CD14-positive monocyte (primary cell): ENCODE data around the gene F13A1. TPM values are rescaled to one million over a fixed set of nuclear protein-coding genes. Genes with fewer than 3 reads are reported as not detected.

Experiments
- DNase-seq, 3 donors: peaks; one replicate each; pipeline ENCODE4 v3.0.0-alpha.2; 2011 to 2022
- H2AFZ ChIP-seq: 2 replicates; pipeline ENCODE4 v1.6.0; 2012; ENCODE audit warnings: mild to moderate bottlenecking, low read depth, low read length, inconsistent platforms; ENCODE audit not compliant: insufficient read depth, poor library complexity, severe bottlenecking
- H3K27ac ChIP-seq, 2 donors: 1 replicate in 1 of 2; 2 replicates in 1 of 2; pipeline ENCODE4 v1.5.1; 2012 to 2013; ENCODE audit warnings: low read length in 2 of 2, control low read depth in 1 of 2, inconsistent platforms in 1 of 2, low read depth in 1 of 2, mild to moderate bottlenecking in 1 of 2
- H3K27me3 ChIP-seq, 2 donors: one replicate each; pipeline versions ENCODE4 v1.6.0 to v1.6.1; 2011 to 2013; ENCODE audit warnings: low read length in 2 of 2; ENCODE audit not compliant: control insufficient read depth in 2 of 2, insufficient read depth in 2 of 2
- H3K36me3 ChIP-seq, 2 donors: replicated peaks in 1 of 2; 1 replicate in 1 of 2; 2 replicates in 1 of 2; pipeline versions ENCODE4 v1.5.1 to v1.6.1; 2012 to 2013; ENCODE audit warnings: low read length in 2 of 2, control low read depth in 1 of 2, inconsistent platforms in 1 of 2, mild to moderate bottlenecking in 1 of 2; ENCODE audit not compliant: insufficient read depth in 2 of 2, control insufficient read depth in 1 of 2
- H3K4me1 ChIP-seq, 2 donors: 1 replicate in 1 of 2; 2 replicates in 1 of 2; pipeline versions ENCODE4 v1.5.1 to v1.6.1; 2012 to 2013; ENCODE audit warnings: low read length in 2 of 2, control low read depth in 1 of 2, inconsistent platforms in 1 of 2, mild to moderate bottlenecking in 1 of 2, moderate library complexity in 1 of 2; ENCODE audit not compliant: insufficient read depth in 2 of 2, control insufficient read depth in 1 of 2
- H3K4me2 ChIP-seq: replicated peaks from 2 replicates; pipeline ENCODE3; 2012; ENCODE audit warnings: low read length, moderate library complexity, mild to moderate bottlenecking; ENCODE audit not compliant: poor library complexity, severe bottlenecking; ENCODE audit errors: extremely low read depth
- H3K4me3 ChIP-seq, 3 experiments: fragments of 200-600 bp in 1 of 3; sonication (generic) in 1 of 3; replicated peaks in 1 of 3; 1 replicate in 2 of 3; 2 replicates in 1 of 3; pipeline ENCODE4 v1.5.1; 2011 to 2013; ENCODE audit warnings: low read length in 3 of 3, mild to moderate bottlenecking in 3 of 3, control low read depth in 2 of 3, low read depth in 2 of 3, inconsistent platforms in 1 of 3, moderate library complexity in 1 of 3
- H3K79me2 ChIP-seq: 2 replicates; pipeline ENCODE4 v1.6.0; 2012; ENCODE audit warnings: mild to moderate bottlenecking, control low read depth, inconsistent platforms, low read length, moderate library complexity; ENCODE audit not compliant: insufficient read depth
- H3K9ac ChIP-seq: 2 replicates; pipeline ENCODE4 v1.6.0; 2017; ENCODE audit warnings: low read length, mild to moderate bottlenecking; ENCODE audit not compliant: insufficient read depth, poor library complexity, severe bottlenecking
- H3K9me3 ChIP-seq, 2 donors: replicated peaks in 1 of 2; 1 replicate in 1 of 2; 2 replicates in 1 of 2; pipeline versions ENCODE4 v1.5.1 to v1.6.1; 2012 to 2013; ENCODE audit warnings: low read length in 2 of 2, control low read depth in 1 of 2; ENCODE audit not compliant: control insufficient read depth in 1 of 2, insufficient read depth in 1 of 2
- H4K20me1 ChIP-seq: 2 replicates; pipeline ENCODE4 v1.6.0; 2012; ENCODE audit warnings: mild to moderate bottlenecking, low read length, control low read depth, moderate library complexity; ENCODE audit not compliant: insufficient read depth
- H3K27ac Mint-ChIP-seq, 7 donors: one replicate each; pipeline ENCODE4 v1.8.0; 2020; ENCODE audit warnings: mild to moderate bottlenecking in 7 of 7, mixed read lengths in 7 of 7, moderate library complexity in 6 of 7, inconsistent platforms in 2 of 7
- H3K27me3 Mint-ChIP-seq, 3 donors: one replicate each; pipeline ENCODE4 v1.8.0; 2021 to 2022; ENCODE audit warnings: low read depth in 3 of 3, mild to moderate bottlenecking in 3 of 3, mixed read lengths in 3 of 3, moderate library complexity in 3 of 3, inconsistent platforms in 1 of 3
- H3K36me3 Mint-ChIP-seq, 2 donors: one replicate each; pipeline ENCODE4 v1.8.0; 2020; ENCODE audit warnings: mixed read lengths in 2 of 2, inconsistent platforms in 1 of 2, mild to moderate bottlenecking in 1 of 2
- H3K4me1 Mint-ChIP-seq: one replicate; pipeline ENCODE4 v1.8.0; 2020; ENCODE audit warnings: mild to moderate bottlenecking, mixed read lengths
- H3K4me3 Mint-ChIP-seq, 2 donors: one replicate each; pipeline ENCODE4 v1.8.0; 2020; ENCODE audit warnings: mild to moderate bottlenecking in 2 of 2, mixed read lengths in 2 of 2, moderate library complexity in 1 of 2
- H3K9me3 Mint-ChIP-seq, 7 donors: one replicate each; pipeline ENCODE4 v1.8.0; 2020 to 2022; ENCODE audit warnings: mixed read lengths in 7 of 7, mild to moderate bottlenecking in 6 of 7, moderate library complexity in 6 of 7, inconsistent platforms in 2 of 7
- CTCF ChIP-seq: fragments of 200-600 bp; IDR thresholded peaks from one replicate; pipeline ENCODE4 v1.8.0; 2022; ENCODE audit warnings: antibody characterized with exemption, mild to moderate bottlenecking
- WGBS: methylation state at CpG from one replicate; pipeline ENCODE4 v1.1.5; 2013; ENCODE audit warnings: missing lambda C conversion rate; ENCODE audit not compliant: insufficient coverage; 5-methylcytosine and 5-hydroxymethylcytosine counted together
- intact Hi-C, 2 donors: fragments of 100-400 bp; cut with micrococcal nuclease; formaldehyde crosslinking; loops; one replicate each; pipeline versions ENCODE4 v1.15.0 to v1.15.1; 2023
- polyA minus RNA-seq: library from RNA; depleted of rRNA, polyadenylated mRNA; stranded (reverse); fragments of >200 nt; gene quantifications from 2 replicates; pipeline ENCODE4 v1.2.3, GENCODE V29; 2012
- polyA plus RNA-seq, 3 donors: library from polyadenylated mRNA; depleted of rRNA in 1 of 3; unstranded in 2 of 3; stranded (reverse) in 1 of 3; fragments of 300-500 nt in 2 of 3; fragments of >200 nt in 1 of 3; fragmentation: Illumina TruSeq in 2 of 3; gene quantifications; 1 replicate in 2 of 3; 2 replicates in 1 of 3; pipeline ENCODE4 v1.2.3, GENCODE V29; 2012 to 2021
- total RNA-seq, 12 experiments: library from RNA in 1 of 12; stranded (reverse) in 1 of 12; fragments of 120-200 nt in 1 of 12; gene quantifications; one replicate each; pipeline ENCODE4 v1.2.4 and lab custom pipeline; 2013 to 2026; ENCODE audit warnings: mixed read lengths in 6 of 12, inconsistent platforms in 1 of 12

Gene F13A1
- total RNA-seq (2013) = 89.9 TPM
- polyA plus RNA-seq = 100 to 1,000 TPM in 2 of 3 donors, 10 to 100 TPM in 1; 49.0 to 136 (median 105) TPM
- polyA minus RNA-seq = 43.8 and 46.6 TPM in 2 replicates
- 12.2 to 259 (median 164) reads per million in 11 experiments for total RNA-seq (lab: John Stamatoyannopoulos, UW)

- peaks cover 44 to 51% of the 10 kb centered on the region in 2 donors for H3K4me1 ChIP-seq
- Mint-ChIP-seq H3K27ac (peak within 1 kb of the TSS in 5 of 7 donors; percentile 50 to 85 (median 77)), H3K36me3 (peaks cover 6 to 9% of the 10 kb centered on the region in 2 donors), H3K4me1 (peaks cover 49% of the 10 kb centered on the region), H3K9me3 (peaks cover 0 to 4% (median 0%) of the 10 kb centered on the region in 7 donors), H3K4me3 (peak within 1 kb of the TSS; percentile 79 to 94), H3K27me3 (peaks cover 4 to 7% (median 6%) of the 10 kb centered on the region in 3 donors)
- no peak for TF ChIP-seq CTCF
- H3K9ac ChIP-seq = peak within 1 kb of the TSS; percentile 55
- peak; percentile 30 to 54 (median 39) for DNase-seq
- peak within 1 kb of the TSS; percentile 50 to 90 (median 50) for H3K4me3 ChIP-seq
- H2AFZ ChIP-seq = peak within 1 kb of the TSS; percentile 80
- no peaks in the 10 kb centered on the region for H3K27me3 ChIP-seq
- peak within 1 kb of the TSS in 1 of 2 donors; percentile 61 for H3K27ac ChIP-seq
- peak within 1 kb of the TSS; percentile 95 for H3K4me2 ChIP-seq
- no peaks in the 10 kb centered on the region for H4K20me1 ChIP-seq
- 3% methylated on average over 32 of the region's 39 CpGs for WGBS
- peaks cover 42% of the 10 kb centered on the region for H3K79me2 ChIP-seq
- H3K9me3 ChIP-seq = no peaks in the 10 kb centered on the region
- peaks cover 0 to 7% of the 10 kb centered on the region in 2 donors for H3K36me3 ChIP-seq
- intact Hi-C loops = no loop called here
Measured at GRCh38 chr6:6319952-6320811, at the start of gene F13A1. TSS of gene F13A1 (minus strand) at chr6:6320662. CDS start at chr6:6318664, 1,998 bp downstream.

- H3K4me1 Mint-ChIP-seq = peaks cover 13% of the 10 kb centered on the region
- Histone ChIP-seq H3K9me3 (peaks cover 0 to under 1% of the 10 kb centered on the region in 2 donors), H3K27me3 (no peaks in the 10 kb centered on the region), H3K27ac (no peak overlapping the region), H3K9ac (no peak overlapping the region), H3K4me3 (no peak overlapping the region), H3K79me2 (no peaks in the 10 kb centered on the region), H3K36me3 (no peaks in the 10 kb centered on the region), H2AFZ (no peak overlapping the region), H3K4me1 (peaks cover 14 to 15% of the 10 kb centered on the region in 2 donors), H3K4me2 (no peak overlapping the region), H4K20me1 (no peaks in the 10 kb centered on the region)
- WGBS = no CpG with 5 or more reads among the region's 1 CpG
- H3K9me3 Mint-ChIP-seq = peaks cover 0 to 28% (median 15%) of the 10 kb centered on the region in 7 donors
- intact Hi-C loops = no loop called here
- H3K4me3 Mint-ChIP-seq = peak overlapping the region in 1 of 2 donors; percentile 61
- H3K27me3 Mint-ChIP-seq = peaks cover 0 to 3% (median 0%) of the 10 kb centered on the region in 3 donors
- no peak for TF ChIP-seq CTCF
- peaks cover 0 to 4% of the 10 kb centered on the region in 2 donors for H3K36me3 Mint-ChIP-seq
- H3K27ac Mint-ChIP-seq = peak overlapping the region in 6 of 7 donors; percentile 25 to 76 (median 31)
- DNase-seq = peak; percentile 42 to 58 (median 54)
Measured at GRCh38 chr6:6368684-6369052, 48.2 kb upstream of the F13A1 start.
